GM23248 (cell line): ENCODE measurements around the gene PYGM. TPM values are rescaled to one million over a fixed set of nuclear protein-coding genes. Genes with fewer than 3 reads are reported as not detected.
"Not testable (repeated sequence)": the region's sequence is repeated elsewhere in the genome, so short reads cannot be mapped to it uniquely, and the experiment has no call there.

Experiments
- DNase-seq: peaks from one replicate; pipeline ENCODE4 v3.0.0-alpha.2; 2015
- H2AFZ ChIP-seq: fragments of 200-600 bp; sonication (generic); 2 replicates; pipeline ENCODE4 v1.6.1; 2016; ENCODE audit warnings: antibody characterized with exemption
- H3F3A ChIP-seq: fragments of 200-600 bp; sonication (generic); 2 replicates; pipeline ENCODE4 v1.6.1; 2016; ENCODE audit warnings: mild to moderate bottlenecking, antibody characterized with exemption, mixed run types; ENCODE audit not compliant: insufficient read depth
- H3K27ac ChIP-seq: fragments of 200-600 bp; sonication (generic); 2 replicates; pipeline ENCODE4 v1.5.1; 2016; ENCODE audit warnings: mild to moderate bottlenecking
- H3K27me3 ChIP-seq: fragments of 200-600 bp; sonication (generic); replicated peaks from 2 replicates; pipeline ENCODE4 v1.6.1; 2016; ENCODE audit warnings: mild to moderate bottlenecking; ENCODE audit not compliant: insufficient read depth
- H3K36me3 ChIP-seq: fragments of 200-600 bp; sonication (generic); 2 replicates; pipeline ENCODE4 v1.6.1; 2016; ENCODE audit warnings: low read depth, mild to moderate bottlenecking
- H3K4me1 ChIP-seq: fragments of 200-600 bp; sonication (generic); 2 replicates; pipeline ENCODE4 v1.6.1; 2016; ENCODE audit warnings: mild to moderate bottlenecking; ENCODE audit not compliant: insufficient read depth
- H3K4me2 ChIP-seq: fragments of 200-600 bp; sonication (generic); one replicate; pipeline ENCODE4 v1.6.1; 2016; ENCODE audit warnings: mild to moderate bottlenecking; ENCODE audit not compliant: unreplicated experiment
- H3K4me3 ChIP-seq: fragments of 200-600 bp; sonication (generic); 2 replicates; pipeline ENCODE4 v1.5.1; 2016; ENCODE audit warnings: mild to moderate bottlenecking
- H3K79me2 ChIP-seq: fragments of 200-600 bp; sonication (generic); 2 replicates; pipeline ENCODE4 v1.6.1; 2016; ENCODE audit warnings: mild to moderate bottlenecking; ENCODE audit not compliant: insufficient read depth
- H3K9ac ChIP-seq: fragments of 200-600 bp; sonication (generic); 2 replicates; pipeline ENCODE4 v1.6.1; 2016; ENCODE audit warnings: mild to moderate bottlenecking
- H3K9me2 ChIP-seq: fragments of 200-600 bp; sonication (generic); 2 replicates; pipeline ENCODE4 v1.6.1; 2016; ENCODE audit warnings: mixed run types, mild to moderate bottlenecking, moderate library complexity; ENCODE audit not compliant: insufficient read depth
- H3K9me3 ChIP-seq: fragments of 200-600 bp; sonication (generic); one replicate; pipeline ENCODE4 v1.6.1; 2017; ENCODE audit warnings: low read depth
- H4K20me1 ChIP-seq: fragments of 200-600 bp; sonication (generic); 2 replicates; pipeline ENCODE4 v1.6.0; 2016; ENCODE audit not compliant: insufficient read depth
- EZH2 ChIP-seq: fragments of 200-600 bp; sonication (generic); IDR thresholded peaks from 2 replicates; pipeline ENCODE4 v1.6.1; 2018; ENCODE audit warnings: antibody characterized with exemption, mild to moderate bottlenecking; ENCODE audit not compliant: insufficient read depth, poor library complexity, severe bottlenecking
- EZH2phosphoT487 ChIP-seq: fragments of 200-600 bp; sonication (generic); IDR thresholded peaks from 2 replicates; pipeline ENCODE4 v1.6.1; 2018; ENCODE audit warnings: antibody characterized with exemption, moderate library complexity, mild to moderate bottlenecking, low read depth; ENCODE audit not compliant: insufficient read depth
- WGBS, 2 experiments: methylation state at CpG; one replicate each; pipeline ENCODE4 v1.1.6; 2015 to 2017; ENCODE audit warnings: low lambda C conversion rate in 2 of 2, low coverage in 1 of 2; ENCODE audit errors: missing lambda C conversion rate in 2 of 2; 5-methylcytosine and 5-hydroxymethylcytosine counted together
- in situ Hi-C: fragments of 300-500 bp; cut with MboI; formaldehyde crosslinking; loops from 2 replicates; pipeline ENCODE4 v1.15.0; 2020
- polyA plus RNA-seq: library from polyadenylated mRNA; unstranded; fragments of >200 nt; fragmentation: Nextera tagmentation; extraction: Ambion mirVana; gene quantifications from 2 replicates; pipeline ENCODE4 v1.2.1, GENCODE V29; 2016
- total RNA-seq: library from RNA; depleted of rRNA; stranded (reverse); fragments of >200 nt; shearing (Covaris generic); gene quantifications from 2 replicates; pipeline ENCODE4 v1.2.3, GENCODE V29; 2014; rRNA removed

Gene PYGM
- total and polyA plus RNA-seq, 2 experiments from 2014 or later = not detected

DNA sequence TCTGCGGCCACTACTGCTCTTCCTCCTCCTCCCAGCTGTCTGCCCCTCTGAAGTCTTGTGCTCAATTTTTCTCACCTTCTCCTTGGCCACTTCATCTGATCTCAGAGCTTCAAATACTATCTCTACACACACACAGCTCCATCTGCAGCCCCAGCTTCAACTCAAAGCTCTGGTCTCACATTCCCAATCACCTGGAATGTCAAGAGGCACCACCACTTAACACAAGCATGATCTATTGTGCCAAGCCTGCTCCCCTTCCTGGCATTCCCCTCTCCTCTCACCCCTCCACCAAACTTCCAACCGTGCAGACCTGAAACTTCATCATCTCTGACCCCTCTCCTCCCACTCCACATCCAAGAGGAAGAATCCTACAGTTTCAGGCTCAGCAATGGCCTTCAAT lies 54.3 kb downstream of the PYGM start:
- H3K9me2 ChIP-seq = no peaks in the 10 kb centered on the region
- H3K79me2 ChIP-seq = no peaks in the 10 kb centered on the region
- H3K9me3 ChIP-seq = no peaks in the 10 kb centered on the region
- no peaks in the 10 kb centered on the region for H4K20me1 ChIP-seq
- H3K36me3 ChIP-seq = no peaks in the 10 kb centered on the region
- no peak overlapping the region for H3K9ac ChIP-seq
- 16 to 23% methylated on average over 2 of the region's 2 CpGs for WGBS, 2 experiments
- in situ Hi-C loops = no loop called here
- H2AFZ ChIP-seq = no peak overlapping the region
- no peaks in the 10 kb centered on the region for H3K4me1 ChIP-seq
- H3K27ac ChIP-seq = no peak overlapping the region
- H3F3A ChIP-seq = no peaks in the 10 kb centered on the region
- TF ChIP-seq EZH2phosphoT487 (no peak), EZH2 (no peak)
- H3K4me3 ChIP-seq = no peak overlapping the region
- peaks cover 62% of the 10 kb centered on the region for H3K27me3 ChIP-seq
- no peak overlapping the region for H3K4me2 ChIP-seq
- DNase-seq = no peak

DNA sequence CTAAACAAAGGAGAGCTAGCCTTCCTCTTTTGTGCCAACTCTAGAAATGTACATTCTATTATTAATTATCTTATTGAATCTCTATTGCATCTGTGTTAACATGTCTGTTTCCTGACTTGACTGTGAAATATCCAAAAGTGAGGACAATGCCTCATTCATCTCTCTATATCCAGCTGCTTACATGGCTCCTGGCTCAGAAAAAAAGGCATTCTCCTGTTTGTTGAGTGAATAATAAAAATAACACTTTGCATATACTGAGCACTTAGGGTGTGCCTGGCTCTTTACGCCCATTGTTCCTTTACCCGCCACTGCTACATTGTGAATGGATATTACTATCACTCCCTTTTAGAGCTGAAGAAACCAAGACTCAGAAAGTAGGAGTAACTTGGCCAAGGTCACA lies 56.7 kb downstream of the PYGM start:
- no peaks in the 10 kb centered on the region for H3K9me2 ChIP-seq
- no peaks in the 10 kb centered on the region for H3K36me3 ChIP-seq
- in situ Hi-C loops = no loop called here
- H3K4me2 ChIP-seq = no peak overlapping the region
- H3K9me3 ChIP-seq = no peaks in the 10 kb centered on the region
- no peak overlapping the region for H3K9ac ChIP-seq
- WGBS, 2 experiments = 96 to 98% methylated on average over 2 of the region's 2 CpGs
- no peaks in the 10 kb centered on the region for H3K4me1 ChIP-seq
- H3K79me2 ChIP-seq = no peaks in the 10 kb centered on the region
- no peak overlapping the region for H3K27ac ChIP-seq
- peaks cover 47% of the 10 kb centered on the region for H3K27me3 ChIP-seq
- no peak for DNase-seq
- H3K4me3 ChIP-seq = no peak overlapping the region
- TF ChIP-seq EZH2phosphoT487 (no peak), EZH2 (no peak)
- H3F3A ChIP-seq = no peaks in the 10 kb centered on the region
- H2AFZ ChIP-seq = no peak overlapping the region
- no peaks in the 10 kb centered on the region for H4K20me1 ChIP-seq

DNA sequence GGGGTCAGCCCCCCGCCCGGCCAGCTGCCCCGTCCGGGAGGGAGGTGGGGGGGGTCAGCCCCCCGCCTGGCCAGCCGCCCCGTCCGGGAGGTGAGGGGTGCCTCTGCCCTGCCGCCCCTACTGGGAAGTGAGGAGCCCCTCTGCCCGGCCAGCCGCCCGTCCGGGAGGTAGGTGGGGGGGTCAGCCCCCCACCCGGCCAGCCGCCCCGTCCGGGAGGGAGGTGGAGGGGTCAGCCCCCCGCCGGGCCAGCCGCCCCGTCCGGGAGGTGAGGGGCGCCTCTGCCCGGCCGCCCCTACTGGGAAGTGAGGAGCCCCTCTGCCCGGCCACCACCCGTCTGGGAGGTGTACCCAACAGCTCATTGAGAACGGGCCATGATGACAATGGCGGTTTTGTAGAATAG lies 57.8 kb downstream of the PYGM start:
- in situ Hi-C loops, H3K4me2 ChIP-seq, H3K9me3 ChIP-seq, H3K4me3 ChIP-seq, H3F3A ChIP-seq, H3K36me3 ChIP-seq, H3K9ac ChIP-seq, H3K79me2 ChIP-seq, H4K20me1 ChIP-seq, H3K4me1 ChIP-seq, H3K9me2 ChIP-seq, DNase-seq, H2AFZ ChIP-seq, H3K27ac ChIP-seq: not testable (repeated sequence)
- WGBS, 2 experiments = 75 to 85% methylated on average over 4 to 16 of the region's 29 CpGs
- H3K27me3 ChIP-seq = peaks cover 47% of the 10 kb centered on the region

DNA sequence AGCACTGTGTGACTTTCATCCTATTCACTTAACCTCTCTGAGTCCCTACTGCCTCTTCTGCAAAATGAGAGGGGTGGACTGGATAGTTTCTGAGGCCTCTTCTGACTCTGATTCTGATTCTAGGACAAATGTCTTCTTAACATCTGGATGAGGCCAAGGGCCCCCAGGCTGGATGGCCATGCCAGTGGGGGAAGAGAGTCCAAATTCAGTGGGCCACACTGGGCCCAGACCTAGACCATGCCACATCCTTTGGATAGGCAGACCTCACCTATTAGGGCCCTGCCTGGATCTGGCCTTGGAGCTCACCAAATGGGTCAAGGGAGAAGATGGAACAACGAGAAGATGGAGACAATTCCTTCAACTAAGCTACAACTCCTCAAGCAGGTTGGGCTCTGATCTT lies 61.3 kb downstream of the PYGM start:
- H3K9me3 ChIP-seq = no peaks in the 10 kb centered on the region
- no peaks in the 10 kb centered on the region for H4K20me1 ChIP-seq
- H3F3A ChIP-seq = no peaks in the 10 kb centered on the region
- DNase-seq = no peak
- H3K27ac ChIP-seq = no peak overlapping the region
- H3K36me3 ChIP-seq = no peaks in the 10 kb centered on the region
- H2AFZ ChIP-seq = no peak overlapping the region
- WGBS, 2 experiments = 42 to 47% methylated on average over 1 of the region's 1 CpG
- in situ Hi-C loops = no loop called here
- H3K79me2 ChIP-seq = no peaks in the 10 kb centered on the region
- H3K9me2 ChIP-seq = no peaks in the 10 kb centered on the region
- no peak overlapping the region for H3K4me3 ChIP-seq
- no peak for TF ChIP-seq EZH2phosphoT487
- TF ChIP-seq EZH2 = no peak
- H3K9ac ChIP-seq = no peak overlapping the region
- H3K4me1 ChIP-seq = no peaks in the 10 kb centered on the region
- H3K27me3 ChIP-seq = peaks cover 49% of the 10 kb centered on the region
- H3K4me2 ChIP-seq = no peak overlapping the region

DNA sequence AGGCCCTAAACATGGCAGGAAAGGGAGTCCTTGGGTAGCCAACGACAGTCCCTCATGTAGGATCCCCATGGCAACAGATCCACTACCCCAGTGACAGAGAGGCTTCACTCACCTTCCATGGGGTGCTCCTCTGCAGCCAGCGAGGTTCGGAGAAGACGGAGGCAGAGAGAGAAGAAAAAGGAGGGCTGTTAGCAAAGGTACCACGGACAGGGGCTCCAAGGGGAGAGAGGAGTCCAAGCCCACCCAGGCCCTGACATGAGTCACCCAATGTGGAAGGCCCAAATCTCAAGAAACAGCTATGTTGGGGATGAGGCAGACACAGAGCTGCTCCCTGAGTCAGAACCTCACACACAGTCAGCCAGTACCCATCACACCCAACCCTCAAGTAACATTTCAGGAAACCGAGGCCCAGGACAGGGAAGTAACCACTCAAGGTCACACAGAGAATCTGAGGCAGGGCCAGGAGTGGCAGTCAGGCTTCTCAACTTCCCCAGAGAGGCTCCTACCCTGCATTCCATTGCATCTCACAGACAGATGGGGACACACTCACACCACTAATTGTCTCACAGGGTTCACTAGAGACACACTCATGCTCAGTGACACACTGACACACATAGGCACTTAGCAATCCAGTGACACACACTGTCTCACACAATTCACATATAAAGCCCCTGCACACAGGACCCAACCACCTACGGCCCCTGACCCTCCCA lies 62.0 kb downstream of the PYGM start:
- H3K27me3 ChIP-seq = peaks cover 49% of the 10 kb centered on the region

More for the DNA sequence above, 62.0 kb downstream of the PYGM start:
- H3K4me3 ChIP-seq = no peak overlapping the region
- in situ Hi-C loops = no loop called here
- 55 to 59% methylated on average over 7 of the region's 7 CpGs for WGBS, 2 experiments
- H2AFZ ChIP-seq = no peak overlapping the region
- no peak overlapping the region for H3K27ac ChIP-seq
- no peak overlapping the region for H3K9ac ChIP-seq
- no peaks in the 10 kb centered on the region for H3K4me1 ChIP-seq
- H3K9me2 ChIP-seq = no peaks in the 10 kb centered on the region
- H3K79me2 ChIP-seq = no peaks in the 10 kb centered on the region
- DNase-seq = no peak
- no peaks in the 10 kb centered on the region for H3K9me3 ChIP-seq
- no peaks in the 10 kb centered on the region for H4K20me1 ChIP-seq
- no peaks in the 10 kb centered on the region for H3K36me3 ChIP-seq
- H3F3A ChIP-seq = no peaks in the 10 kb centered on the region
- TF ChIP-seq EZH2 = no peak
- TF ChIP-seq EZH2phosphoT487 = no peak
- H3K4me2 ChIP-seq = no peak overlapping the region

Other genes starting within 250 kb of the PYGM start
- not detected in 2 replicates for gene SLC22A11, start 204.0 kb downstream of the PYGM start, total RNA-seq
- gene SLC22A11, start 204.0 kb downstream of the PYGM start, polyA plus RNA-seq = not detected in 2 replicates
- not detected in 2 replicates for gene SLC22A12, start 168.8 kb downstream of the PYGM start, total RNA-seq
- not detected in 2 replicates for gene SLC22A12, start 168.8 kb downstream of the PYGM start, polyA plus RNA-seq
- gene NRXN2, start 36.8 kb downstream of the PYGM start, total RNA-seq = 0.51 and 5.6 TPM in 2 replicates
- gene NRXN2, start 36.8 kb downstream of the PYGM start, polyA plus RNA-seq = 0.48 and 1.1 TPM in 2 replicates
- not detected in 2 replicates for gene RASGRP2, start 15.8 kb downstream of the PYGM start, total RNA-seq
- gene RASGRP2, start 15.8 kb downstream of the PYGM start, polyA plus RNA-seq = 0.61 and 0.68 TPM in 2 replicates
- gene SF1, start 18.6 kb upstream of the PYGM start, total RNA-seq = 81.6 and 106 TPM in 2 replicates
- 59.7 and 62.2 TPM in 2 replicates for gene SF1, start 18.6 kb upstream of the PYGM start, polyA plus RNA-seq
- 18.2 and 19.7 TPM in 2 replicates for gene MAP4K2, start 43.2 kb upstream of the PYGM start, total RNA-seq
- 4.2 and 6.2 TPM in 2 replicates for gene MAP4K2, start 43.2 kb upstream of the PYGM start, polyA plus RNA-seq
- gene MEN1, start 50.6 kb upstream of the PYGM start, total RNA-seq = 13.2 and 15.8 TPM in 2 replicates
- gene MEN1, start 50.6 kb upstream of the PYGM start, polyA plus RNA-seq = 24.6 and 26.1 TPM in 2 replicates
- not detected in 2 replicates for gene CDC42BPG, start 84.7 kb upstream of the PYGM start, total RNA-seq
- gene CDC42BPG, start 84.7 kb upstream of the PYGM start, polyA plus RNA-seq = not detected in 2 replicates
- 90.2 and 124 TPM in 2 replicates for gene EHD1, start 118.6 kb upstream of the PYGM start, total RNA-seq
- 55.2 and 56.3 TPM in 2 replicates for gene EHD1, start 118.6 kb upstream of the PYGM start, polyA plus RNA-seq
- 12.4 and 18.9 TPM in 2 replicates for gene ATG2A, start 157.2 kb upstream of the PYGM start, total RNA-seq
- 6.3 and 6.8 TPM in 2 replicates for gene ATG2A, start 157.2 kb upstream of the PYGM start, polyA plus RNA-seq
- 23.9 and 27.3 TPM in 2 replicates for gene PPP2R5B, start 164.7 kb upstream of the PYGM start, total RNA-seq
- 16.4 and 19.4 TPM in 2 replicates for gene PPP2R5B, start 164.7 kb upstream of the PYGM start, polyA plus RNA-seq
- gene GPHA2, start 175.9 kb upstream of the PYGM start, total RNA-seq = not detected in 2 replicates
- not detected in 2 replicates for gene GPHA2, start 175.9 kb upstream of the PYGM start, polyA plus RNA-seq
- gene MAJIN, start 212.1 kb upstream of the PYGM start, total RNA-seq = not detected in 2 replicates
- gene MAJIN, start 212.1 kb upstream of the PYGM start, polyA plus RNA-seq = not detected in 2 replicates
- 4.0 TPM in 1 of 2 replicates, not detected in the other for gene BATF2, start 237.0 kb upstream of the PYGM start, total RNA-seq
- 0.57 and 0.79 TPM in 2 replicates for gene BATF2, start 237.0 kb upstream of the PYGM start, polyA plus RNA-seq